Ammon's horn (tissue), 1 donor: ENCODE results near the gene SGCA.

Experiments
- DNase-seq: peaks from one replicate; pipeline ENCODE4 v3.0.0-alpha.2; 2016; ENCODE audit warnings: low spot score

SGCA gene

GRCh38 chr17:50165867-50166517 is at the start of gene SGCA:
SGCA (plus strand) TSS chr17:50166005; CDS start chr17:50166041, 36 bp downstream.
- DNase-seq = no peak

- DNase-seq = no peak
These were observed 48.4 kb upstream of the SGCA start for GRCh38 chr17:50117202-50118051.

GRCh38 chr17:50118076-50118827 is 47.6 kb upstream of the SGCA start:
- no peak for DNase-seq

GRCh38 chr17:50118828-50119218 is 47.0 kb upstream of the SGCA start:
- no peak for DNase-seq

GRCh38 chr17:50120475-50121253 is 45.1 kb upstream of the SGCA start:
- no peak for DNase-seq

- DNase-seq = no peak
These were observed 42.9 kb upstream of the SGCA start for GRCh38 chr17:50122945-50123344.

- no peak for DNase-seq
These were observed 42.0 kb upstream of the SGCA start for GRCh38 chr17:50123649-50124349.

- peak; percentile 72 for DNase-seq
These were observed 40.3 kb upstream of the SGCA start for GRCh38 chr17:50125420-50125997.

GRCh38 chr17:50127697-50128361 is 38.0 kb upstream of the SGCA start:
- no peak for DNase-seq

- no peak for DNase-seq
These were observed 37.1 kb upstream of the SGCA start for GRCh38 chr17:50128441-50129352.

- DNase-seq = no peak
These were observed 36.5 kb upstream of the SGCA start for GRCh38 chr17:50129353-50129727.

GRCh38 chr17:50129728-50130558 is 35.9 kb upstream of the SGCA start, which contains the start of gene SAMD14:
SAMD14 (minus strand) TSS chr17:50130160; CDS start chr17:50124959, 5,201 bp downstream.
- no peak for DNase-seq

GRCh38 chr17:50130559-50131305 is 35.1 kb upstream of the SGCA start:
- DNase-seq = no peak

GRCh38 chr17:50132104-50132794 is 33.6 kb upstream of the SGCA start:
- no peak for DNase-seq

- no peak for DNase-seq
These were observed 32.6 kb upstream of the SGCA start for GRCh38 chr17:50133028-50133768.

- no peak for DNase-seq
These were observed 32.1 kb upstream of the SGCA start for GRCh38 chr17:50133769-50134099.
